ENCODE data around the gene CDHR5. TPM values are rescaled to one million over a fixed set of nuclear protein-coding genes. Genes with fewer than 3 reads are reported as not detected.

Gene CDHR5
- total RNA-seq, 1 donor from 2014 or later, result not detected

DNA sequence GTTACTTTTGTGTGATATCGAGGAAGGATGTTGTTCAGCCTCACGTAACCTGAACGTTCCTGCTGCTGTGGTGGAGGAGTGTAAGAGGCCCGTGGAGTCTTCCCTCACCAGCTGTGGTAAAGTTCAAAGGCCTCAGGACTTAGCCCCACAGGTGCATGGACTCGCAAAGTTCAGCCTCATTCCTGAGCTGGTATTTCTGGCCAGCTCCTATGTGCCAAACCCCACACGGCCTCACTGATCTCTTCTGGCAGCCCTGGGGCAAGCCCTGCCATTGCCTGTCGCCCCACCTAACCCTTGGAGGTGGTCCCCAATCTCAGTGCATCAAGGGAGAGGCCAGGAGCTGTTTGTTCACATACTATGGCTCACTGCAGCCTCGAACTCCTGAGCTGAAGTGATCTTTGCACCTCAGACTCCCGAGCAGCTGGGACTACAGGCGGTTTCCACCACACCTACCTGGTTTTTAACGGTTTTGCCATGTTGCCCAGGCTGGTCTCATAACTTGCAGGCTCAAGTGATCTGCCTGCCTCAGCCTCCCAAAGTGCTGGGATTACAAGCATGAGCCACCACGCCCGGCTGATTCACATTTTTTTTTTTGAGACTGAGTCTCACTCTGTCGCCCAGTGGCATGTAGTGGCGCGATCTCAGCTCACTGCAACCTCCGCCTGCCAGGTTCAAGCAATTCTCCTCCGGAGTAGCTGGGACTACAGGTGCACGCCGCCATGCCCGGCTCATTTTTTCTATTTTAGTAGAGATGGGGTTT is 46.3 kb downstream of the CDHR5 start:
- Mint-ChIP-seq H3K9me3 (ENCODE audit: unreplicated experiment) (no peaks in the 10 kb centered on the region), H3K4me3 (ENCODE audit: unreplicated experiment) (peak overlapping the region; percentile 81), H3K4me1 (ENCODE audit: unreplicated experiment) (peaks cover 37% of the 10 kb centered on the region), H3K27ac (ENCODE audit: unreplicated experiment) (no peak overlapping the region), H3K27me3 (ENCODE audit: unreplicated experiment) (peaks cover 3% of the 10 kb centered on the region), H3K36me3 (ENCODE audit: unreplicated experiment) (peaks cover 6% of the 10 kb centered on the region)
- DNase-seq (ENCODE audit: extremely low spot score, unreplicated experiment), result no peak
- TF ChIP-seq, protein P1, sequence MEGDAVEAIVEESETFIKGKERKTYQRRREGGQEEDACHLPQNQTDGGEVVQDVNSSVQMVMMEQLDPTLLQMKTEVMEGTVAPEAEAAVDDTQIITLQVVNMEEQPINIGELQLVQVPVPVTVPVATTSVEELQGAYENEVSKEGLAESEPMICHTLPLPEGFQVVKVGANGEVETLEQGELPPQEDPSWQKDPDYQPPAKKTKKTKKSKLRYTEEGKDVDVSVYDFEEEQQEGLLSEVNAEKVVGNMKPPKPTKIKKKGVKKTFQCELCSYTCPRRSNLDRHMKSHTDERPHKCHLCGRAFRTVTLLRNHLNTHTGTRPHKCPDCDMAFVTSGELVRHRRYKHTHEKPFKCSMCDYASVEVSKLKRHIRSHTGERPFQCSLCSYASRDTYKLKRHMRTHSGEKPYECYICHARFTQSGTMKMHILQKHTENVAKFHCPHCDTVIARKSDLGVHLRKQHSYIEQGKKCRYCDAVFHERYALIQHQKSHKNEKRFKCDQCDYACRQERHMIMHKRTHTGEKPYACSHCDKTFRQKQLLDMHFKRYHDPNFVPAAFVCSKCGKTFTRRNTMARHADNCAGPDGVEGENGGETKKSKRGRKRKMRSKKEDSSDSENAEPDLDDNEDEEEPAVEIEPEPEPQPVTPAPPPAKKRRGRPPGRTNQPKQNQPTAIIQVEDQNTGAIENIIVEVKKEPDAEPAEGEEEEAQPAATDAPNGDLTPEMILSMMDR (IDR thresholded peaks at IDR 0.05), result no peak

DNA sequence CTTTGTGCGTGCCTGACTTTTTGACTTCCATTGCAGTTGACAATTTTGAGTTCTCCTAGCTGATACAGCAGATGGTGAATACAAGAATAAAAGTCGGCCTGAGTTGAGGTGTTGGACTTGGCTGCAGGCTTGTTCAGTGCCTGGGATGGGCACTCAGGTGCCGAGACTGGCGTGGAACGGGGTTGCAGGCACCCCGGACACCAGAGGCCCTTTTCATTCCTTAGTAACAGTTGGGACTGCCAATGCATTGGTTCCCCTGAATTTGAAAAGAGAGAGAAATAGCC is 47.2 kb downstream of the CDHR5 start:
- Mint-ChIP-seq H3K4me1 (ENCODE audit: unreplicated experiment) (peaks cover 37% of the 10 kb centered on the region), H3K4me3 (ENCODE audit: unreplicated experiment) (peak overlapping the region; percentile 81), H3K36me3 (ENCODE audit: unreplicated experiment) (peaks cover 6% of the 10 kb centered on the region), H3K27ac (ENCODE audit: unreplicated experiment) (peak overlapping the region; percentile 70), H3K9me3 (ENCODE audit: unreplicated experiment) (no peaks in the 10 kb centered on the region), H3K27me3 (ENCODE audit: unreplicated experiment) (peaks cover 3% of the 10 kb centered on the region)
- no peak for DNase-seq (ENCODE audit: extremely low spot score, unreplicated experiment)
- TF ChIP-seq, protein P1 (IDR thresholded peaks at IDR 0.05), result no peak

DNA sequence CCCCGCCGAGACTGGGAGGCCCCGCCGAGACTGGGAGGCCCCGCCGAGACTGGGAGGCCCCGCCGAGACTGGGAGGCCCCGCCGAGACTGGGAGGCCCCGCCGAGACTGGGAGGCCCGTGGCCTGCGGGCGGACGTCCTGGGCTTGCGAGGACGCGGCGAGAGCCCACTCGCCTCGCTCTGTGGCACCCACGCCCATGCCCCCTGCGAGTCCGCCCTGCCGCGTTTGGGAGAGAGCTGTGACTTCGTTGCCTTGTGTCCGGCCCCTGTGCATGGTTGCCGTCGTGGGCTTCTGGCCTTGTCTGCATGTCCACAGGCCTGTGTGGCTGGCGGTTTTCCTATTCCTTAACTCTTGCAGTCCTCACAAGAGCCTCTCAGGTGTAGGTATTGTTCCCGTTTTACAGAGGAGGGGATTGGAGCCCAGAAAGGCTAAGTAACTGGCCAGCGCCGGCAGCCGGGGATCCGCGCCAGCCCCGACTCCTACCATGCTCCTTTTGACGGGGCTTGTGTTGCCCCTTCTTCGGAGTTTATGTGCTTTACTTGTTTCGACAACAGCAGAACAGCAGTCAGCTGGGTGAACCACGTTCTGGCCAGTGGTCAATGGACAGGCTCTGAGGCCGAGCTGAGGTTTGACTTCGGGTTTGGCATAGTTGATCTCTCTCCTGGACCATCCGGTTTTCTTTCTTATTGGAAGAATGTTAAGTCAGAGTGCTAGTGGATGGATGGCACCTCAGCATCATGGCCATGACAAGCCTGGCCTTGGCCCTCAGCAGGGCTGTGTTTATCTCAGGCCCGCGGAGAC is 47.7 kb downstream of the CDHR5 start:
- Mint-ChIP-seq H3K9me3 (ENCODE audit: unreplicated experiment) (no peaks in the 10 kb centered on the region), H3K27me3 (ENCODE audit: unreplicated experiment) (peaks cover 3% of the 10 kb centered on the region), H3K27ac (ENCODE audit: unreplicated experiment) (peak overlapping the region; percentile 70), H3K4me1 (ENCODE audit: unreplicated experiment) (peaks cover 37% of the 10 kb centered on the region), H3K36me3 (ENCODE audit: unreplicated experiment) (peaks cover 6% of the 10 kb centered on the region), H3K4me3 (ENCODE audit: unreplicated experiment) (peak overlapping the region; percentile 81)
- TF ChIP-seq, protein P1 (IDR thresholded peaks at IDR 0.05), result no peak
- DNase-seq (ENCODE audit: extremely low spot score, unreplicated experiment), result no peak

DNA sequence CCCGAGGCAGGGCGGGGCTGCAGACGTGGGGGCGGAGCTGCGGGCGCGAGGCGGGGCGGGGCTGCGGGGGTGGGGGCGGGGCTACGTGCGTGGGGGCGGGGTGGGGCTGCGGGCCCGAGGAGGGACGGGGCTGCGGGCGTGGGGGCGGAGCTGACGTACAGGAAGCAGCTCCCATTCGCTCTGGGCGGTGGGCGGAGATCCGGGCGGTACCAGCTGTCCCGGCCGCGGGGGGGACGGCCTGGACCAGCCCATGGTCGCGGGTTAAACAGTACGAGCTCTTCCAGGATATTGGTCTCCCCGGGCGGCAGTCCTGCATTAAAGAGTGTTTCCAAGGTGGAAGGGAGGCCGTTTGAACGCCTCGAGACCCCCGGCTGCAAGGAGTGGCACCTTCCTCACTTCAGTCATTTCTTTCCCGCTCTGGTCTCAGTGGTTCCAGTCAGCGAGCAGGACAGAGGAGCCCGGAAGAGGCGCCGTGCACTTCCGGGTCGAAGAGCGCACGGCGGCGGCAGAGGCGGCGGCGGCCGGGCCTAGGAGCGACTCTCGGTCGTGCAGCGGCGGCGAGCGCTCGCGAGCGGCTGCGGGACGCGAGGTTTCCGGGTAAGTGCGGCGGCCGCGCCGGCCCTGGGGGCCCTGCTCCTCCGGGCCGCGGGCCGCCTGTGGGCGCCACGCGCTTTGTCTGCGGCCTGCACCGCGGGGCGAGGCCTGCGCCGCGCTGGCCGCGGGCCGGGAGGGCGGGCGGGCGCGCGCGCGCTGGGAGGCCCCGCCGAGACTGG is 48.6 kb downstream of the CDHR5 start, which contains the start of gene PHRF1:
TSS of gene PHRF1 (plus strand) at position 475 of the 773 bp plus-strand sequence. CDS start 5,043 bp downstream, outside the sequence.
- H3K9me3 Mint-ChIP-seq (ENCODE audit: unreplicated experiment), result no peaks in the 10 kb centered on the region
- peak; percentile 99 for DNase-seq (ENCODE audit: extremely low spot score, unreplicated experiment)
- peak within 1 kb of the TSS; percentile 97 for H3K4me3 Mint-ChIP-seq (ENCODE audit: unreplicated experiment)
- H3K27me3 Mint-ChIP-seq (ENCODE audit: unreplicated experiment), result peaks cover 3% of the 10 kb centered on the region
- peaks cover 1% of the 10 kb centered on the region for H3K36me3 Mint-ChIP-seq (ENCODE audit: unreplicated experiment)
- H3K27ac Mint-ChIP-seq (ENCODE audit: unreplicated experiment), result peak within 1 kb of the TSS; percentile 99
- TF ChIP-seq, protein P1 (IDR thresholded peaks at IDR 0.05), result no peak
- H3K4me1 Mint-ChIP-seq (ENCODE audit: unreplicated experiment), result peaks cover 37% of the 10 kb centered on the region

Measured in osteocyte (in vitro differentiated cells).